A549 (cell line): ENCODE measurements around the gene COL12A1. TPM values are rescaled to one million over a fixed set of nuclear protein-coding genes. Genes with fewer than 3 reads are reported as not detected.

Source experiments
- ATAC-seq, 2 experiments: fragments of 200-7000 bp in 1 of 2; fragments of >200 bp in 1 of 2; cut with Nextera tagmentation in 1 of 2; cut with Tn5 transposase in 1 of 2; 3 replicates each; pipeline versions ENCODE4 v1.8.0 to v1.9.1; 2018 to 2020; ENCODE audit warnings: mild to moderate bottlenecking in 1 of 2, moderate library complexity in 1 of 2
- CTCF ChIA-PET: fragments of 300-600 bp; sonication (Branson Sonifier 250); formaldehyde crosslinking; extraction: SDS; loops from one replicate; lab custom pipeline; 2021; ENCODE audit warnings: antibody characterized with exemption, inconsistent platforms; lab: Yijun Ruan, JAX
- POLR2A ChIA-PET: fragments of 350-600 bp; formaldehyde crosslinking; extraction: SDS; loops from one replicate; lab custom pipeline; 2021; ENCODE audit warnings: antibody characterized with exemption, inconsistent platforms; lab: Yijun Ruan, JAX
- DNase-seq, 2 experiments: peaks; one replicate each; pipeline versions ENCODE4 v3.0.0 to v3.0.0-alpha.2; 2011 to 2016; ENCODE audit warnings: low read depth in 1 of 2, low spot score in 1 of 2
- FAIRE-seq: peaks from 2 replicates; lab custom pipeline; 2011; peaks lifted over from hg19 to GRCh38; lab: Jason Lieb, UNC
- H3K27ac ChIP-seq, 2 experiments: fragments of >200 bp; sonication (Bioruptor Twin); formaldehyde crosslinking; 3 replicates each; pipeline ENCODE4 v1.5.1; 2016 to 2017
- H3K4me1 ChIP-seq: fragments of >200 bp; sonication (Bioruptor Twin); formaldehyde crosslinking; 3 replicates; pipeline ENCODE4 v1.6.1; 2016
- H3K4me2 ChIP-seq: fragments of >200 bp; sonication (Bioruptor Twin); formaldehyde crosslinking; 3 replicates; pipeline ENCODE4 v1.6.1; 2016
- H3K4me3 ChIP-seq: fragments of >200 bp; sonication (Bioruptor Twin); formaldehyde crosslinking; 3 replicates; pipeline ENCODE4 v1.5.1; 2016
- H3K9me3 ChIP-seq: fragments of >200 bp; sonication (Bioruptor Twin); formaldehyde crosslinking; 3 replicates; pipeline ENCODE4 v1.6.1; 2016
- BHLHE40 ChIP-seq: IDR thresholded peaks from 2 replicates; pipeline ENCODE4 v1.6.1; 2012; ENCODE audit warnings: low read depth, low read length, inconsistent platforms
- CEBPB ChIP-seq, 2 experiments: fragments of >200 bp in 1 of 2; sonication (Bioruptor Twin) in 1 of 2; formaldehyde crosslinking in 1 of 2; IDR thresholded peaks; 2 replicates each; pipeline ENCODE4 v1.6.1; 2012 to 2016
- GATA3 ChIP-seq: IDR thresholded peaks from 2 replicates; pipeline ENCODE4 v1.6.1; 2012; ENCODE audit warnings: borderline replicate concordance
- HOXA7 ChIP-seq: fragments of 250-450 bp; sonication (Bioruptor Pico); IDR thresholded peaks from 2 replicates; pipeline ENCODE4 v1.5.0; 2020; ENCODE audit warnings: mild to moderate bottlenecking, moderate library complexity
- JUN ChIP-seq, 2 experiments: fragments of >200 bp; sonication (Bioruptor Twin); formaldehyde crosslinking; IDR thresholded peaks; 2 replicates in 1 of 2; 3 replicates in 1 of 2; pipeline ENCODE4 v1.6.1; 2016 to 2017
- NPAS2 ChIP-seq: fragments of 250-450 bp; sonication (Bioruptor Pico); IDR thresholded peaks from 2 replicates; pipeline ENCODE4 v1.8.0; 2022; ENCODE audit warnings: mild to moderate bottlenecking, moderate library complexity, borderline replicate concordance
- PHF8 ChIP-seq: fragments of 200-600 bp; sonication (generic); IDR thresholded peaks from 2 replicates; pipeline ENCODE4 v1.6.1; 2016; ENCODE audit warnings: low read depth, mild to moderate bottlenecking, antibody characterized with exemption, moderate library complexity, borderline replicate concordance
- POLR2A ChIP-seq: IDR thresholded peaks from 2 replicates; pipeline ENCODE4 v1.6.1; 2012; ENCODE audit warnings: mild to moderate bottlenecking, low read length
- POLR2AphosphoS2 ChIP-seq: conservative IDR thresholded peaks from 2 replicates; pipeline ENCODE4 v1.6.1; 2012; ENCODE audit warnings: low read length, improper control_type of control experiment, inconsistent platforms
- RFX5 ChIP-seq: fragments of 450-650 bp; IDR thresholded peaks from 2 replicates; pipeline ENCODE4 v1.7.1; 2014; ENCODE audit warnings: antibody characterized with exemption, mild to moderate bottlenecking, moderate library complexity
- RNF2 ChIP-seq: fragments of 200-600 bp; sonication (generic); IDR thresholded peaks from 2 replicates; pipeline ENCODE4 v1.6.1; 2016; ENCODE audit warnings: low read depth, mild to moderate bottlenecking, antibody characterized with exemption, moderate library complexity, borderline replicate concordance
- ZC3H11A ChIP-seq: fragments of 450-650 bp; IDR thresholded peaks from 2 replicates; pipeline ENCODE4 v1.6.1; 2014; ENCODE audit warnings: antibody characterized with exemption, mild to moderate bottlenecking
- ZFP36 ChIP-seq: fragments of 450-650 bp; IDR thresholded peaks from 2 replicates; pipeline ENCODE4 v1.6.1; 2014; ENCODE audit warnings: borderline replicate concordance; ENCODE audit not compliant: partially characterized antibody
- WGBS: methylation state at CpG from one replicate; pipeline ENCODE4 v1.1.6; 2017; ENCODE audit errors: missing lambda C conversion rate; 5-methylcytosine and 5-hydroxymethylcytosine counted together
- polyA plus RNA-seq, 4 experiments: library from polyadenylated mRNA; depleted of rRNA in 3 of 4; stranded (reverse); fragments of >200 nt; fragmentation: RNase III in 1 of 4; extraction: RNeasy Plus Mini Kit Qiagen cat#74134 plus additional on column Dnase treatment in 1 of 4; gene quantifications; 2 replicates in 3 of 4; 3 replicates in 1 of 4; pipeline ENCODE4 v1.2.3, GENCODE V29; 2011 to 2017
- TF ChIP-seq, protein P1 (sequence below): IDR thresholded peaks from 2 replicates; pipeline ENCODE4 v1.6.1; 2012; ENCODE audit warnings: low read depth, borderline replicate concordance
- TF ChIP-seq, protein P2 (sequence below): fragments of >200 bp; sonication (Bioruptor Twin); formaldehyde crosslinking; IDR thresholded peaks from 3 replicates; pipeline ENCODE4 v1.5.1; 2016
- TF ChIP-seq, protein P3 (sequence below): fragments of >200 bp; sonication (Bioruptor Twin); formaldehyde crosslinking; IDR thresholded peaks from 2 replicates; pipeline ENCODE4 v1.6.1; 2016
- TF ChIP-seq, protein P4 (sequence below): IDR thresholded peaks from 2 replicates; pipeline ENCODE4 v1.6.1; 2012
- TF ChIP-seq, protein P5 (sequence below): fragments of >200 bp; sonication (Bioruptor Twin); formaldehyde crosslinking; IDR thresholded peaks from 3 replicates; pipeline ENCODE4 v1.6.1; 2016
- TF ChIP-seq, protein P6 (sequence below): fragments of 450-650 bp; IDR thresholded peaks from 2 replicates; pipeline ENCODE4 v1.6.1; 2014; ENCODE audit warnings: antibody characterized with exemption
- TF ChIP-seq, protein P7 (sequence below): fragments of 250-450 bp; sonication (Bioruptor Pico); IDR thresholded peaks from 2 replicates; pipeline ENCODE4 v1.5.0; 2020; ENCODE audit warnings: low read depth, mild to moderate bottlenecking, moderate library complexity

Gene COL12A1
- polyA plus RNA-seq, 2 of the 4 experiments (the other 2 are of a cell fraction) = 6.3 to 11.2 TPM

DNA sequence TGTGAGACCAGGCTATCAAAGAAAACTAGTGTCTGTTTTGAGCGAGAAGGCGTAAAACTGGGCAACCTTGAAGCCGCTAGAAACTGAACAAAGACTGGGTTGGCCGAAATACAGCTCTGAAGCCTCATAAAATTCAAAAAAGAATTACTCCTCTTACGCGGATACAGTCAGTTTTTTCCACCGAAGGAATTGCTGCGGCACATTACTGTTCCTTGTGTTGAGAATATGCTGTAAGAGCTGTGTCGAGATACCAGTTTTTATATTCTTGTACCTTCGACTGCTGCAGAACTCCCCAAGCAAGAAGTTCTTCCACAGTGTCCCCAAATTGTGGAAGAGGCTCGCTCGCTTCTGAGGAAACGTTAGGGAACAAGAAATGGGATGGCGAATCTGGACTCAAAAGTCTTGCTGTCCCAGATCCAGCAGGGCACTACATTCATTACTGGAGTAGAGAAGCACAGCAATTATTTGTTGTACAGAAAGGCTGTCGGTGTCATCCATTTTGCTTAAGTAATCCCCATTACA, 38.3 kb upstream of the COL12A1 start:
- FAIRE-seq (no peak), DNase-seq (no peak), ATAC-seq (peak; percentile 38 to 48)
- Histone ChIP-seq H3K4me2 (peak overlapping the region; percentile 97), H3K4me3 (peak overlapping the region; percentile 76), H3K9me3 (no peaks in the 10 kb centered on the region), H3K27ac (peak overlapping the region; percentile 85 to 96), H3K4me1 (peaks cover 10% of the 10 kb centered on the region; the same call in 1 of the 3 replicates)
- ChIA-PET POLR2A (interaction anchor here (0.6 to 1.9 kb wide), 6 partner anchors 24 to 1590 kb away, joined by 3 to 7 read pairs (median 4); partner anchors contain the start of genes SENP6, SLC17A5 and TMEM30A), CTCF (interaction anchor here (0.9 kb wide), 1 partner anchor 35 kb away, joined by 3 read pairs; no protein-coding TSS in a partner anchor)
- WGBS = 4% methylated on average over 15 of the region's 15 CpGs
- 0 out of 2 replicates have a peak, but pooled peaks have one; percentile 3 for TF ChIP-seq PHF8
- peak in 1 of 2 experiments; percentile 33; a peak in 2 of 5 replicates for TF ChIP-seq JUN (IDR thresholded peaks at IDR 0.05)
- no peak for TF ChIP-seq HOXA7 (CRISPR knock-in tag)

DNA sequence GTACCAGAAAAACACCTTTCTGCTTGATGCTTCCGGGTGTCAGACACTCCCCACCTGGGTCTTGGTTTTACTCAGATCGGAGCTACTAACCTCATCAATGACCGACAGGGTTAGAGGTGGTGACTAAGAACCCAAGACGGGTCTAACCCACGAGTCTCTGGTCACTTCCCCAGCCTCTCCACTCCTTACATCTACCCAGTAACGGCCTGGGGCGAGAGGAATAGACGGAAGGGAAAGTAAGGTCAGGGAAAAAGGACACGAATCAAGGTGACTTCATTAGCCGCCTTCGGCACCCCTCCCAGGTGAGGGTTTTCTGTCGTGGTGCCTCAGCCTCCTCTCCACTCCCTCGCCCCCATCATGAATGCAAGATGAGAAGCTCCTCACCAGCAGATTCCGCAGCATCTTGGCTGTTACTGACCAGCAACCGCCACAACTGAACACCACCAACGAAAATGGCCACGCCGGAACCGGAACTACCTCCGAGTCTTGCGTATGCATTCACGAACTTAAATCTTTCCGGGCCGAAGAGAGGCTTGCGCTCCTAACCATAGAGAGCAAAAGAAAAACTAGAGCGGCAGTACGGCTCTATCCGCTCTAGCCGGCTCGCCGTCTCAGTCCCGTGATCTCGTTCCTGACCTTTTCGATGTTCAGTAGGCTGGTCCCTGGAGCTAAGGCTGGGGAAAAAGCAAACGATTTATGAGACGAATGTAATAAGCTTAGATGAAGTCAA, 37.6 kb upstream of the COL12A1 start, which contains the start of gene COX7A2:
Gene COX7A2 (minus strand): TSS at position 469 of the 730 bp plus-strand sequence. CDS start 67 bp downstream, at position 402.
- H3K4me2 ChIP-seq = peak within 1 kb of the TSS; percentile 97
- peak; percentile 61 to 97 for DNase-seq
- ChIA-PET POLR2A (interaction anchor here (0.5 to 1.9 kb wide), 8 partner anchors 24 to 1589 kb away, joined by 3 to 7 read pairs (median 5); partner anchors contain the start of genes SENP6, SLC17A5 and TMEM30A), CTCF (interaction anchor here (0.8 to 1.5 kb wide), 3 partner anchors 17 to 35 kb away, joined by 3 read pairs; no protein-coding TSS in a partner anchor)
- FAIRE-seq = peak; percentile 51
- TF ChIP-seq, protein P1, sequence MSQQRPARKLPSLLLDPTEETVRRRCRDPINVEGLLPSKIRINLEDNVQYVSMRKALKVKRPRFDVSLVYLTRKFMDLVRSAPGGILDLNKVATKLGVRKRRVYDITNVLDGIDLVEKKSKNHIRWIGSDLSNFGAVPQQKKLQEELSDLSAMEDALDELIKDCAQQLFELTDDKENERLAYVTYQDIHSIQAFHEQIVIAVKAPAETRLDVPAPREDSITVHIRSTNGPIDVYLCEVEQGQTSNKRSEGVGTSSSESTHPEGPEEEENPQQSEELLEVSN = 0 out of 2 replicates have a peak, but pooled peaks have one; percentile 20
- TF ChIP-seq POLR2AphosphoS2 = peak; percentile 30; the same call in 1 of the 2 replicates
- peak; percentile 83 to 95 for TF ChIP-seq JUN (IDR thresholded peaks at IDR 0.05)
- TF ChIP-seq, protein P2, sequence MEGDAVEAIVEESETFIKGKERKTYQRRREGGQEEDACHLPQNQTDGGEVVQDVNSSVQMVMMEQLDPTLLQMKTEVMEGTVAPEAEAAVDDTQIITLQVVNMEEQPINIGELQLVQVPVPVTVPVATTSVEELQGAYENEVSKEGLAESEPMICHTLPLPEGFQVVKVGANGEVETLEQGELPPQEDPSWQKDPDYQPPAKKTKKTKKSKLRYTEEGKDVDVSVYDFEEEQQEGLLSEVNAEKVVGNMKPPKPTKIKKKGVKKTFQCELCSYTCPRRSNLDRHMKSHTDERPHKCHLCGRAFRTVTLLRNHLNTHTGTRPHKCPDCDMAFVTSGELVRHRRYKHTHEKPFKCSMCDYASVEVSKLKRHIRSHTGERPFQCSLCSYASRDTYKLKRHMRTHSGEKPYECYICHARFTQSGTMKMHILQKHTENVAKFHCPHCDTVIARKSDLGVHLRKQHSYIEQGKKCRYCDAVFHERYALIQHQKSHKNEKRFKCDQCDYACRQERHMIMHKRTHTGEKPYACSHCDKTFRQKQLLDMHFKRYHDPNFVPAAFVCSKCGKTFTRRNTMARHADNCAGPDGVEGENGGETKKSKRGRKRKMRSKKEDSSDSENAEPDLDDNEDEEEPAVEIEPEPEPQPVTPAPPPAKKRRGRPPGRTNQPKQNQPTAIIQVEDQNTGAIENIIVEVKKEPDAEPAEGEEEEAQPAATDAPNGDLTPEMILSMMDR = no peak
- TF ChIP-seq, protein P3, sequence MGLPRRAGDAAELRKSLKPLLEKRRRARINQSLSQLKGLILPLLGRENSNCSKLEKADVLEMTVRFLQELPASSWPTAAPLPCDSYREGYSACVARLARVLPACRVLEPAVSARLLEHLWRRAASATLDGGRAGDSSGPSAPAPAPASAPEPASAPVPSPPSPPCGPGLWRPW = no peak
- TF ChIP-seq, protein P4, sequence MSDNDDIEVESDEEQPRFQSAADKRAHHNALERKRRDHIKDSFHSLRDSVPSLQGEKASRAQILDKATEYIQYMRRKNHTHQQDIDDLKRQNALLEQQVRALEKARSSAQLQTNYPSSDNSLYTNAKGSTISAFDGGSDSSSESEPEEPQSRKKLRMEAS = peak; percentile 81
- peak in 1 of 2 experiments; percentile 53; a peak in 2 of 4 replicates for TF ChIP-seq CEBPB (IDR thresholded peaks at IDR 0.05)
- peak; percentile 70 for TF ChIP-seq POLR2A
- peak; percentile 25; the same call in 1 of the 2 replicates for TF ChIP-seq BHLHE40
- no peak for TF ChIP-seq NPAS2 (CRISPR knock-in tag)
- peak; percentile 52; the same call in 1 of the 2 replicates for TF ChIP-seq PHF8
- TF ChIP-seq, protein P5, sequence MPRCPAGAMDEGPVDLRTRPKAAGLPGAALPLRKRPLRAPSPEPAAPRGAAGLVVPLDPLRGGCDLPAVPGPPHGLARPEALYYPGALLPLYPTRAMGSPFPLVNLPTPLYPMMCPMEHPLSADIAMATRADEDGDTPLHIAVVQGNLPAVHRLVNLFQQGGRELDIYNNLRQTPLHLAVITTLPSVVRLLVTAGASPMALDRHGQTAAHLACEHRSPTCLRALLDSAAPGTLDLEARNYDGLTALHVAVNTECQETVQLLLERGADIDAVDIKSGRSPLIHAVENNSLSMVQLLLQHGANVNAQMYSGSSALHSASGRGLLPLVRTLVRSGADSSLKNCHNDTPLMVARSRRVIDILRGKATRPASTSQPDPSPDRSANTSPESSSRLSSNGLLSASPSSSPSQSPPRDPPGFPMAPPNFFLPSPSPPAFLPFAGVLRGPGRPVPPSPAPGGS = peak; percentile 79; the same call in 2 of the 3 replicates
- no peak for TF ChIP-seq RFX5
- peak within 1 kb of the TSS; percentile 76 for H3K4me3 ChIP-seq
- H3K9me3 ChIP-seq = no peaks in the 10 kb centered on the region
- WGBS = 1% methylated on average over 27 of the region's 36 CpGs
- peak within 1 kb of the TSS; percentile 85 to 96 for H3K27ac ChIP-seq
- peaks cover 10% of the 10 kb centered on the region; the same call in 1 of the 3 replicates for H3K4me1 ChIP-seq
- ATAC-seq = peak; percentile 95 to 96

DNA sequence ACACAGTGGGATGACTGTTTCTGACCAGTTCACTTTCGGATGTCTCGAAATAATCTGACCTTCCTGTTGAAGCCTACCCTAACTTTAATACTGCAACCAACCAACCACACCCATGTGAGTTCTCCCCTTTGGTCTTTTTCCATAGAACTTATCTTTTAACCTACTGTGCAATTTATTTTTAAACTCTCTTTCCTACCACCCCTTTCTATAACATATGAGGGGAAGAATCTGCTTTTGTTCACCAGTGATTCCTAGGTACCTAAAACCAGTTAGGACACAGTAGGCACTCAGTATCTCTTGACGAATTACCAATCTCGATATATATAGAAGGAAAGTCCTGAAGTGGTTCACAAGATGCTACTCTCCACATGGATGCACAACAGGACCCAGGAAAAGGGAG, 30.8 kb upstream of the COL12A1 start:
- Histone ChIP-seq H3K4me2 (no peak overlapping the region), H3K9me3 (no peaks in the 10 kb centered on the region), H3K27ac (no peak overlapping the region), H3K4me3 (no peak overlapping the region), H3K4me1 (no peaks in the 10 kb centered on the region; the same call in 2 of the 3 replicates)
- 96% methylated on average over 4 of the region's 4 CpGs for WGBS
- TF ChIP-seq ZC3H11A = no peak
- TF ChIP-seq RNF2 = no peak
- TF ChIP-seq ZFP36 = no peak
- TF ChIP-seq GATA3 = no peak
- TF ChIP-seq, protein P6, sequence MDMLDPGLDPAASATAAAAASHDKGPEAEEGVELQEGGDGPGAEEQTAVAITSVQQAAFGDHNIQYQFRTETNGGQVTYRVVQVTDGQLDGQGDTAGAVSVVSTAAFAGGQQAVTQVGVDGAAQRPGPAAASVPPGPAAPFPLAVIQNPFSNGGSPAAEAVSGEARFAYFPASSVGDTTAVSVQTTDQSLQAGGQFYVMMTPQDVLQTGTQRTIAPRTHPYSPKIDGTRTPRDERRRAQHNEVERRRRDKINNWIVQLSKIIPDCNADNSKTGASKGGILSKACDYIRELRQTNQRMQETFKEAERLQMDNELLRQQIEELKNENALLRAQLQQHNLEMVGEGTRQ = no peak
- TF ChIP-seq POLR2AphosphoS2 = no peak
- TF ChIP-seq, protein P7, sequence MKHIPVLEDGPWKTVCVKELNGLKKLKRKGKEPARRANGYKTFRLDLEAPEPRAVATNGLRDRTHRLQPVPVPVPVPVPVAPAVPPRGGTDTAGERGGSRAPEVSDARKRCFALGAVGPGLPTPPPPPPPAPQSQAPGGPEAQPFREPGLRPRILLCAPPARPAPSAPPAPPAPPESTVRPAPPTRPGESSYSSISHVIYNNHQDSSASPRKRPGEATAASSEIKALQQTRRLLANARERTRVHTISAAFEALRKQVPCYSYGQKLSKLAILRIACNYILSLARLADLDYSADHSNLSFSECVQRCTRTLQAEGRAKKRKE (CRISPR knock-in tag) = no peak
- no peak for FAIRE-seq
- ChIA-PET POLR2A (no interaction called here), CTCF (no interaction called here)
- no peak for ATAC-seq
- DNase-seq = no peak
